HG02642 (cell line): Measurements from ENCODE around the gene TAS1R1.
"Not testable (repeated sequence)": the region's sequence is repeated elsewhere in the genome, so short reads cannot be mapped to it uniquely, and the experiment has no call there.

Experiments used
- ATAC-seq: cut with Tn5 transposase; IDR thresholded peaks from one replicate; pipeline ENCODE4 v1.9.1; 2021; ENCODE audit warnings: mild to moderate bottlenecking; ENCODE audit not compliant: unreplicated experiment, poor library complexity

Gene TAS1R1

GRCh38 chr1:6587261-6588005 is 32.3 kb downstream of the TAS1R1 start:
- no peak for ATAC-seq

GRCh38 chr1:6588128-6588892 is 33.2 kb downstream of the TAS1R1 start:
- ATAC-seq, result no peak

DNA sequence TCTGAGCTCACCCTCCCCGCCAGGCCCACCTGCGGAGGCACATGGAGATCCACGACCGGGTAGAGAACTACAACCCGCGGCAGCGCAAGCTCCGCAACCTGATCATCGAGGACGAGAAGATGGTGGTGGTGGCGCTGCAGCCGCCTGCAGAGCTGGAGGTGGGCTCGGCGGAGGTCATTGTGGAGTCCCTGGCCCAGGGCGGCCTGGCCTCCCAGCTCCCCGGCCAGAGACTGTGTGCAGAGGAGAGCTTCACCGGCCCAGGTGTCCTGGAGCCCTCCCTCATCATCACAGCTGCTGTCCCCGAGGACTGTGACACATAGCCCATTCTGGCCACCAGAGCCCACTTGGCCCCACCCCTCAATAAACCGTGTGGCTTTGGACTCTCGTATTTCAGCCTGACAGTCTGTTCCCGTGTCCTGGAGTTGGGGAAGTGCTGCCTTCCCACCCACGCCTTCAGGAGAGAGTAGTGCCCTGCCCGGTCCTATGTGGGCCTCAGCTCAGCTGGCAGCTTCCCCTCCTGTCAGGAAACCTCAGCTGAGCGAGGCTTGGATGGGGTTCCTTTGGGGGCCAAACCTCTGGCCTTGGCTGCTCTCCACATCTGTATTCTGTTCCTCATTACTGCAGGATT is 33.9 kb downstream of the TAS1R1 start:
- ATAC-seq, result no peak

GRCh38 chr1:6590046-6590445 is 34.9 kb downstream of the TAS1R1 start:
- ATAC-seq, result no peak

DNA sequence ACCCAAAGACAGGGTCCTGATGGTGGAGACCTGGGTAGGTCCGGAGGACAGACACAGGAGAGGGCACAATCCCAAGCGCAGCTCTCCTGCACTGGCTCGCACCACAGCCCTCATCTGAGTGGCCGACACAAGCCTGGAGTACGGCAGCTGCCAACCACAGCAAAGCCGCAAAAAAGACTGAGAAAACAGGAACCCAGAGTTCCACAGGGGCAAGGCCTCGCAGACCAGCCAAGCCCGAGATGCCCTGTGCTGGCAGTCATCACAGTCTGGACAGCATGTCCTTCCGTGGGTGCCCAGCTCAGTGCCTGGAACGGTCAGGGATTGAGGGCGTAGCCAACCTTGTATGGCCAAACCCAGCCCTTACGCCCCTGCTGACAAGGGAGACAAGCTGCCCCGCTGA is 36.1 kb downstream of the TAS1R1 start:
- ATAC-seq, result no peak

DNA sequence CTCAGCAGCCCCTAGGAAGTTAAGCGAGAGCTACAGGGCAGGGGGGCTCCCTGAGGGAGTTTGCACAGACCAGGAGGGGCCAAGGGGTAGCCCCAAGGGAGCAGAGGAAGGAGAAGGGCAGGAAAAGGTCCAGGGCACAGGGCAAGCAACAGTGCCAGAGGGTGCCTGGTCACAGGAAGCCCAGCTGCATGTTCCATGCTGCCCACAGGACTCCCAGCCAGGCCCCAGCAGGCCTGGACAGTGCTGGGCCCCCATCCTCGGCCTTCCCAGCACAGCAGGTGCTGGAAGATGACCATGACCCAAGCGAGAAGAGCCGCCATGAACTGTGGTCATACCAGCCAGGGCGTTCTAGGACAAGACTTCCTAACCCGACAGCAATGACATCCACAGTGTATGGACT is 36.5 kb downstream of the TAS1R1 start:
- ATAC-seq, result no peak

- ATAC-seq, result no peak
These were observed 37.3 kb downstream of the TAS1R1 start for GRCh38 chr1:6592441-6592840.

GRCh38 chr1:6592865-6593593 is 37.9 kb downstream of the TAS1R1 start:
- no peak for ATAC-seq

DNA sequence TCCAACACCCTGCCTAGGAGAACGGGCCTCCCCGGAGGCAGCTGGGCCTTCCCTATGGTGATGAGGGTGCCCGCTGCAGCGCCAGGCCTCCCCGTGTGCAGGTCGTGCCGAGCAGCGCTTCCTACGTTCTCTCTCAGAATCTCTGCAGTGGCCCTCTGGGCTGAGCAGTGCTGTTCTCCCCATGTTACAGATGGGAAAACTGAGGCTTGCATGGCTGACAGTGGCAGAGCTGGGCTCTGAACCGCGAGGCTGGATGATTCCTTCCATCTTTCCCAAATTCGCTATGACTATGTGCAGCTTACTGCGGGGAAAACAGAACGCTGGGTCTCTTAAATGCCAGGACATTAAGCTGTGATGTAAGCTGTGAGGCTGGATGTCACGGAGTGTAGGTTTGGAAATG is 38.7 kb downstream of the TAS1R1 start:
- ATAC-seq, result no peak

DNA sequence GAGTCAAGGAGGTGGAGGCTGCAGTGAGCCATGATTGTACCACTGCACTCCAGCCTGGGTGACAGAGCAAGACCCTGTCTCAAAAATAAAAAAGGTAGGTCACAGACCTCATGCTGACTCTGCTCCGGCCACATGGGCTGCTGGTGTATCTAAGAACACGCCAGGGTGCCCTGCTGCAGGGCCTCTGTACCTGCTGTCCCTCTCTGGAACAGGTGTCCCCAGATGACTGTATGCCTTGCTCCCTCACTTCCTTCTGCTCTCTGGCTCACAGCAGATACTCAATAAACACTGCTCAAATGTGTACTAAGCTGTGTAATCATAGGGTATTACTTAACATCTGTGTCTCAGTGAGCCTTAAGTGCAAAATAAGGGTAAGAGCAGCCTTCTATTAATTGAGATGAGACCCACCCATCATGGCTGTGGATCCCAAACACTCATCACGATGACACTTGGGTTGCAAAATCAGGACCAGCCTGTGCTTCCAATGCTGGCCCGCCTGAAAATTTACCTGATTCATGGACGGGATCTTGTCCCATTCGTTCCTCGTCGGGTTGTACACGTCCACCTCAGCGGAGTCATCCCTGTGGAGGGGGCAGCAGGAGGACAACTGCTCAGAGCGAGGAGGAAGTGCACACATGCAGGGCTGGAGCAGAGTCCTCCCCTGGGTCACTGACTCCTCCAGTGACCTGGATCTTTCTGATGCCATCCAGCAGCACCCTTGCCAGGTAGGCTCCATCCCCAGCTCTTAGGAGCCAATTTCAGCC is 40.1 kb downstream of the TAS1R1 start:
- ATAC-seq, result no peak

- no peak for ATAC-seq
These were observed 41.2 kb downstream of the TAS1R1 start for GRCh38 chr1:6596351-6596750.

- ATAC-seq, result no peak
These were observed 42.0 kb downstream of the TAS1R1 start for GRCh38 chr1:6596886-6597776.

- no peak for ATAC-seq
These were observed 42.6 kb downstream of the TAS1R1 start for GRCh38 chr1:6597777-6598131.

GRCh38 chr1:6599141-6599975 is 44.3 kb downstream of the TAS1R1 start:
- no peak for ATAC-seq

DNA sequence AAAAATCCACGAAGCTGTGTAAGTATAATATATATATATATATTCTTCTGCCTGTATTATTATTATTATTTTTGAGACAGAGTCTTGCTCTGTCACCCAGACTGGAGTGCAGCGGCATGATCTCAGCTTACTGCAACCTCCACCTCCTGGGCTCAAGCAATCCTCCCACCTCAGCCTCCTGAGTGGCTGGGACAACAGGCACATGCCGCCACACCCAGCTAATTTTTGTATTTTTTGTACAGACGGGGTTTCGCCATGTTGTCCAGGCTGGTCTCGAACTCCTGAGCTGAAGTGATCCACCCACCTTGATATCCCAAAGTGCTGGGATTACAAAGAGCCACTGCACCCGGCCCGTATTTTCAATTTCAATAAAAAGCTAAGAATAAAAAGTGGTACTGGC is 44.9 kb downstream of the TAS1R1 start:
- ATAC-seq, result not testable (repeated sequence)

GRCh38 chr1:6600410-6601048 is 45.4 kb downstream of the TAS1R1 start:
- no peak for ATAC-seq

GRCh38 chr1:6601049-6601922 is 46.2 kb downstream of the TAS1R1 start:
- ATAC-seq, result no peak
